Gastrocnemius medialis (tissue), 4 donors: Measurements from ENCODE around the gene PRRC2B. TPM values are rescaled to one million over a fixed set of nuclear protein-coding genes. Genes with fewer than 3 reads are reported as not detected.
A peak's percentile ranks its signal among the peaks of the same experiment; 100 is the strongest.

Experiments
- ATAC-seq, 2 donors: fragments of 150-250 bp; one replicate each; pipeline ENCODE4 v1.9.1; 2016
- DNase-seq, 2 donors: peaks; one replicate each; pipeline ENCODE4 v3.0.0-alpha.2; 2019
- H3K27ac ChIP-seq, 4 donors: fragments of 200-600 bp; sonication (generic); 1 replicate in 1 of 4; 2 replicates in 3 of 4; pipeline ENCODE4 v1.5.1; 2016 to 2018; ENCODE audit warnings: mild to moderate bottlenecking in 2 of 4, moderate library complexity in 1 of 4
- H3K27me3 ChIP-seq, 3 donors: fragments of 200-600 bp; sonication (generic) in 2 of 3; 1 replicate in 1 of 3; 2 replicates in 2 of 3; pipeline versions ENCODE4 v1.5.1 to v1.6.0; 2016 to 2019; ENCODE audit warnings: mild to moderate bottlenecking in 1 of 3, moderate library complexity in 1 of 3
- H3K36me3 ChIP-seq, 2 donors: fragments of 200-600 bp; sonication (generic) in 1 of 2; one replicate each; pipeline ENCODE4 v1.5.1; 2017 to 2018
- H3K4me1 ChIP-seq, 2 donors: fragments of 200-600 bp; sonication (generic) in 1 of 2; one replicate each; pipeline ENCODE4 v1.5.1; 2016 to 2017; ENCODE audit warnings: mild to moderate bottlenecking in 2 of 2
- H3K4me3 ChIP-seq, 4 donors: fragments of 200-600 bp; sonication (generic) in 3 of 4; 1 replicate in 1 of 4; 2 replicates in 3 of 4; pipeline ENCODE4 v1.5.1; 2016 to 2019; ENCODE audit warnings: mild to moderate bottlenecking in 2 of 4
- H3K9me3 ChIP-seq, 3 donors: fragments of 200-600 bp; sonication (generic) in 2 of 3; 1 replicate in 1 of 3; 2 replicates in 2 of 3; pipeline ENCODE4 v1.5.1; 2016 to 2019
- CTCF ChIP-seq, 5 experiments: fragments of 450-650 bp in 3 of 5; fragments of 200-600 bp in 2 of 5; sonication (generic) in 2 of 5; IDR thresholded peaks in 4 of 5; conservative IDR thresholded peaks in 1 of 5; 1 replicate in 4 of 5; 2 replicates in 1 of 5; pipeline ENCODE4 v1.5.1; 2016 to 2019; ENCODE audit warnings: antibody characterized with exemption in 5 of 5, mild to moderate bottlenecking in 3 of 5, moderate library complexity in 3 of 5
- POLR2A ChIP-seq, 2 donors: fragments of 450-650 bp; IDR thresholded peaks; one replicate each; pipeline ENCODE4 v1.6.1; 2017; ENCODE audit warnings: antibody characterized with exemption in 2 of 2, mild to moderate bottlenecking in 2 of 2, moderate library complexity in 2 of 2
- in situ Hi-C, 4 donors: fragments of 200-750 bp; cut with MboI; loops; one replicate each; pipeline versions ENCODE4 v1.15.0 to v1.8.0; 2017; ENCODE audit warnings: low sequenced_read_pairs in 4 of 4
- intact Hi-C: fragments of 100-400 bp; cut with DNase I; formaldehyde crosslinking; loops from one replicate; pipeline ENCODE4 v1.15.1; 2023; ENCODE audit warnings: low total_unique reads
- total RNA-seq, 4 donors: library from RNA; depleted of rRNA; stranded (reverse); fragments of >200 nt; gene quantifications; one replicate each; pipeline versions ENCODE4 v1.1.0 to v1.2.3, GENCODE V29; 2016

The PRRC2B gene
- total RNA-seq, 4 donors from 2014 or later: 29.9 to 41.6 (median 37.2) TPM

GRCh38 chr9:131500939-131501541 is 107.2 kb downstream of the PRRC2B start:
- no peaks in the 10 kb centered on the region for H3K9me3 ChIP-seq
- no peaks in the 10 kb centered on the region for H3K27me3 ChIP-seq
- peak overlapping the region; percentile 8 to 94 (median 86) for H3K27ac ChIP-seq
- TF ChIP-seq POLR2A (IDR thresholded peaks at IDR 0.05) (no peak), CTCF (IDR thresholded peaks at IDR 0.05 in 4 of 5, conservative IDR thresholded peaks at IDR 0.05 in 1 of 5) (no peak)
- no peak overlapping the region for H3K4me3 ChIP-seq
- intact Hi-C loops (no loop called here), in situ Hi-C loops (no loop called here)
- peaks cover 17 to 30% of the 10 kb centered on the region in 2 donors for H3K4me1 ChIP-seq
- ATAC-seq (peak; percentile 37 to 77), DNase-seq (peak in 1 of 2 donors; percentile 62)
- peaks cover 0 to 27% of the 10 kb centered on the region in 2 donors for H3K36me3 ChIP-seq

- Histone ChIP-seq H3K4me3 (peak within 1 kb of the TSS; percentile 79 to 99 (median 92)), H3K27me3 (no peaks in the 10 kb centered on the region), H3K36me3 (peaks cover 0 to 14% of the 10 kb centered on the region in 2 donors), H3K27ac (peak within 1 kb of the TSS; percentile 84 to 94 (median 87)), H3K4me1 (peaks cover 17 to 30% of the 10 kb centered on the region in 2 donors), H3K9me3 (no peaks in the 10 kb centered on the region)
- peak; percentile 78 to 86 for DNase-seq
- TF ChIP-seq CTCF (IDR thresholded peaks at IDR 0.05 in 4 of 5, conservative IDR thresholded peaks at IDR 0.05 in 1 of 5) (no peak), POLR2A (IDR thresholded peaks at IDR 0.05) (peak; percentile 61 to 76)
- peak; percentile 83 to 89 for ATAC-seq
- in situ Hi-C loops: no loop called here
- intact Hi-C loops: no loop called here
Measured at GRCh38 chr9:131502781-131503625, 109.1 kb downstream of the PRRC2B start, which contains the start of gene POMT1. POMT1 (plus strand) TSS chr9:131502918; CDS start chr9:131504219, 1,301 bp downstream.

- no peak for ATAC-seq
Measured at GRCh38 chr9:131503626-131504465, 110.0 kb downstream of the PRRC2B start.

More at GRCh38 chr9:131503626-131504465, 110.0 kb downstream of the PRRC2B start:
- intact Hi-C loops: no loop called here
- Histone ChIP-seq H3K27ac (peak overlapping the region; percentile 84 to 94 (median 87)), H3K27me3 (no peaks in the 10 kb centered on the region), H3K9me3 (no peaks in the 10 kb centered on the region), H3K4me3 (peak overlapping the region; percentile 79 to 99 (median 92)), H3K36me3 (peaks cover 0 to 6% of the 10 kb centered on the region in 2 donors), H3K4me1 (peaks cover 17 to 30% of the 10 kb centered on the region in 2 donors)
- no peak for DNase-seq
- in situ Hi-C loops: no loop called here
- no peak for TF ChIP-seq POLR2A (IDR thresholded peaks at IDR 0.05)
- TF ChIP-seq CTCF (IDR thresholded peaks at IDR 0.05 in 4 of 5, conservative IDR thresholded peaks at IDR 0.05 in 1 of 5): no peak
